IMR-90 (cell line): ENCODE data around the gene KRT86. TPM values are rescaled to one million over a fixed set of nuclear protein-coding genes. Genes with fewer than 3 reads are reported as not detected.

Experiments used
- ATAC-seq: fragments of 200-7000 bp; cut with Tn5 transposase; 2 replicates; pipeline ENCODE4 v1.9.1; 2020; ENCODE audit warnings: low read depth, mild to moderate bottlenecking, moderate library complexity
- BruUV-seq: library from RNA; stranded (reverse); fragments of 400-500 nt; replicated peaks from 2 replicates; lab custom pipeline; 2021; lab: Mats Ljungman, UMichigan
- CTCF ChIA-PET: fragments of 300-600 bp; formaldehyde crosslinking; extraction: SDS; loops from one replicate; lab custom pipeline; 2021; ENCODE audit warnings: antibody characterized with exemption; lab: Yijun Ruan, JAX
- POLR2A ChIA-PET: fragments of 300-600 bp; sonication (Branson Sonifier 250); formaldehyde crosslinking; loops from one replicate; lab custom pipeline; 2022; ENCODE audit warnings: antibody characterized with exemption; ENCODE audit not compliant: unreplicated experiment; lab: Charles Lee
- DNase-seq: peaks from one replicate; pipeline ENCODE4 v3.0.0; 2013
- H2AFZ ChIP-seq: replicated peaks from 2 replicates; pipeline ENCODE3; 2013; ENCODE audit warnings: low read length, mild to moderate bottlenecking; ENCODE audit not compliant: poor library complexity
- H2AK5ac ChIP-seq: 2 replicates; pipeline ENCODE4 v1.6.1; 2013; ENCODE audit warnings: low read depth, low read length, inconsistent platforms
- H2AK9ac ChIP-seq: replicated peaks from 2 replicates; pipeline ENCODE3; 2013; ENCODE audit warnings: mild to moderate bottlenecking, low read depth, low read length, moderate library complexity; ENCODE audit not compliant: poor library complexity
- H2BK120ac ChIP-seq: 2 replicates; pipeline ENCODE4 v1.6.1; 2013; ENCODE audit warnings: low read depth, low read length, inconsistent platforms
- H2BK15ac ChIP-seq: 3 replicates; pipeline ENCODE4 v1.6.1; 2013; ENCODE audit warnings: low read depth, low read length, inconsistent platforms
- H2BK20ac ChIP-seq: 2 replicates; pipeline ENCODE4 v1.6.1; 2013; ENCODE audit warnings: low read depth, mild to moderate bottlenecking, inconsistent platforms, low read length, moderate library complexity
- H2BK5ac ChIP-seq: 2 replicates; pipeline ENCODE4 v1.6.1; 2013; ENCODE audit warnings: mild to moderate bottlenecking, low read depth, low read length, inconsistent platforms; ENCODE audit not compliant: poor library complexity, severe bottlenecking
- H3K14ac ChIP-seq: replicated peaks from 2 replicates; pipeline ENCODE4 v1.6.1; 2013; ENCODE audit warnings: low read depth, low read length, inconsistent platforms
- H3K18ac ChIP-seq: 2 replicates; pipeline ENCODE4 v1.6.1; 2013; ENCODE audit warnings: low read depth, low read length, control low read depth
- H3K23ac ChIP-seq: 2 replicates; pipeline ENCODE4 v1.6.1; 2013; ENCODE audit warnings: low read depth, low read length, inconsistent platforms
- H3K27ac ChIP-seq: 2 replicates; pipeline ENCODE4 v1.5.1; 2013; ENCODE audit warnings: mild to moderate bottlenecking, control low read depth, low read length; ENCODE audit not compliant: insufficient read depth
- H3K27me3 ChIP-seq: 2 replicates; pipeline ENCODE4 v1.6.1; 2013; ENCODE audit warnings: low read length; ENCODE audit not compliant: control insufficient read depth, insufficient read depth
- H3K36me3 ChIP-seq: 2 replicates; pipeline ENCODE4 v1.6.1; 2013; ENCODE audit warnings: low read length, mixed read lengths; ENCODE audit not compliant: control insufficient read depth, insufficient read depth
- H3K4ac ChIP-seq: 2 replicates; pipeline ENCODE4 v1.6.1; 2013; ENCODE audit warnings: low read depth, low read length, inconsistent platforms
- H3K4me1 ChIP-seq: 2 replicates; pipeline ENCODE4 v1.6.1; 2013; ENCODE audit warnings: low read length, mixed read lengths; ENCODE audit not compliant: control insufficient read depth, insufficient read depth
- H3K4me2 ChIP-seq: 2 replicates; pipeline ENCODE4 v1.6.1; 2013; ENCODE audit warnings: low read depth, mild to moderate bottlenecking, control low read depth, low read length, moderate library complexity
- H3K4me3 ChIP-seq: 2 replicates; pipeline ENCODE4 v1.5.1; 2013; ENCODE audit warnings: low read depth, mild to moderate bottlenecking, control low read depth, low read length, moderate library complexity; ENCODE audit not compliant: insufficient read depth
- H3K56ac ChIP-seq: 2 replicates; pipeline ENCODE4 v1.6.1; 2013; ENCODE audit warnings: low read length, inconsistent platforms; ENCODE audit not compliant: insufficient read depth; ENCODE audit errors: extremely low read depth
- H3K79me1 ChIP-seq, 2 experiments: 2 replicates each; pipeline ENCODE4 v1.6.1; 2013; ENCODE audit warnings: low read length in 2 of 2, inconsistent platforms in 1 of 2, low read depth in 1 of 2
- H3K9ac ChIP-seq: 2 replicates; pipeline ENCODE4 v1.6.1; 2013; ENCODE audit warnings: low read depth, low read length, control low read depth
- H3K9me1 ChIP-seq: 2 replicates; pipeline ENCODE4 v1.6.1; 2013; ENCODE audit warnings: low read length, inconsistent platforms; ENCODE audit not compliant: insufficient read depth
- H3K9me3 ChIP-seq: 2 replicates; pipeline ENCODE4 v1.6.1; 2013; ENCODE audit warnings: low read length; ENCODE audit not compliant: control insufficient read depth, insufficient read depth
- H4K20me1 ChIP-seq: 2 replicates; pipeline ENCODE4 v1.6.1; 2013; ENCODE audit warnings: low read length, inconsistent platforms; ENCODE audit not compliant: insufficient read depth
- H4K5ac ChIP-seq: 2 replicates; pipeline ENCODE4 v1.6.1; 2013; ENCODE audit warnings: mild to moderate bottlenecking, low read depth, low read length, control low read depth
- H4K8ac ChIP-seq, 2 experiments: 2 replicates each; pipeline ENCODE4 v1.6.1; 2013; ENCODE audit warnings: low read depth in 2 of 2, low read length in 2 of 2, control low read depth in 1 of 2, inconsistent platforms in 1 of 2
- H4K91ac ChIP-seq: 2 replicates; pipeline ENCODE4 v1.6.1; 2013; ENCODE audit warnings: low read depth, low read length, inconsistent platforms; ENCODE audit not compliant: insufficient read depth
- BHLHE40 ChIP-seq: fragments of 150-350 bp; IDR thresholded peaks from 2 replicates; pipeline ENCODE4 v1.6.1; 2016; ENCODE audit warnings: mild to moderate bottlenecking, low read depth, low read length
- CEBPB ChIP-seq: IDR thresholded peaks from 2 replicates; pipeline ENCODE4 v1.6.1; 2012; ENCODE audit warnings: low read depth, low read length, improper control_type of control experiment
- CHD1 ChIP-seq: IDR thresholded peaks from 2 replicates; pipeline ENCODE4 v1.6.1; 2012; ENCODE audit warnings: low read depth, low read length, improper control_type of control experiment
- FOS ChIP-seq: fragments of 150-350 bp; IDR thresholded peaks from 2 replicates; pipeline ENCODE4 v1.6.1; 2016; ENCODE audit warnings: low read depth, low read length
- MAFK ChIP-seq: IDR thresholded peaks from 2 replicates; pipeline ENCODE4 v1.6.1; 2012; ENCODE audit warnings: low read depth, low read length, improper control_type of control experiment
- MAZ ChIP-seq: IDR thresholded peaks from 2 replicates; pipeline ENCODE4 v1.6.1; 2012; ENCODE audit warnings: low read depth, mild to moderate bottlenecking, low read length, improper control_type of control experiment, moderate library complexity, borderline replicate concordance
- MXI1 ChIP-seq: IDR thresholded peaks from 2 replicates; pipeline ENCODE4 v1.6.1; 2012; ENCODE audit warnings: low read depth, mild to moderate bottlenecking, low read length, moderate library complexity, borderline replicate concordance
- NFE2L2 ChIP-seq: fragments of 150-350 bp; IDR thresholded peaks from 2 replicates; pipeline ENCODE4 v1.6.1; 2016; ENCODE audit warnings: low read depth, mild to moderate bottlenecking, low read length
- POLR2A ChIP-seq: IDR thresholded peaks from 2 replicates; pipeline ENCODE4 v1.6.1; 2012; ENCODE audit warnings: mild to moderate bottlenecking, low read depth, low read length
- RAD21 ChIP-seq: IDR thresholded peaks from 2 replicates; pipeline ENCODE4 v1.6.1; 2012; ENCODE audit warnings: low read length, improper control_type of control experiment
- RCOR1 ChIP-seq: IDR thresholded peaks from 2 replicates; pipeline ENCODE4 v1.6.1; 2012; ENCODE audit warnings: mild to moderate bottlenecking, low read length, improper control_type of control experiment; ENCODE audit not compliant: insufficient replicate concordance
- RFX5 ChIP-seq: IDR thresholded peaks from 2 replicates; pipeline ENCODE4 v1.8.0; 2012; ENCODE audit warnings: low read depth, mild to moderate bottlenecking, low read length, moderate library complexity
- SMC3 ChIP-seq: fragments of 150-350 bp; IDR thresholded peaks from 2 replicates; pipeline ENCODE4 v1.6.1; 2016; ENCODE audit warnings: low read depth, mild to moderate bottlenecking, antibody characterized with exemption, low read length, moderate library complexity
- WGBS, 2 experiments: methylation state at CpG; one replicate each; pipeline versions ENCODE4 v1.1.5 to v1.1.7; 2013; ENCODE audit warnings: missing lambda C conversion rate in 2 of 2; ENCODE audit not compliant: insufficient read length in 1 of 2; ENCODE audit errors: extremely low coverage in 2 of 2; 5-methylcytosine and 5-hydroxymethylcytosine counted together
- dilution Hi-C: fragments of 300-500 bp; cut with HindIII; formaldehyde crosslinking; loops from one replicate; pipeline ENCODE4 v1.14.3; 2018; ENCODE audit warnings: low sequenced_read_pairs; ENCODE audit not compliant: unreplicated experiment
- in situ Hi-C: fragments of 300-500 bp; cut with MboI; formaldehyde crosslinking; loops from 3 replicates; pipeline ENCODE4 v1.14.3; 2019; ENCODE audit warnings: low sequenced_read_pairs, inconsistent platforms, mixed read lengths
- intact Hi-C: fragments of 100-400 bp; cut with micrococcal nuclease; formaldehyde crosslinking; loops from 2 replicates; pipeline ENCODE4 v1.10.0; 2022
- polyA plus RNA-seq, 3 experiments: library from polyadenylated mRNA; depleted of rRNA; stranded (reverse); fragments of >200 nt; gene quantifications; 2 replicates each; pipeline ENCODE4 v1.2.3, GENCODE V29; 2012; ENCODE audit warnings: low replicate concordance in 1 of 3
- total RNA-seq: library from RNA; depleted of rRNA; stranded (reverse); fragments of >200 nt; gene quantifications from 2 replicates; pipeline ENCODE4 v1.2.3, GENCODE V29; 2012
- TF ChIP-seq, protein P1 (sequence below): conservative IDR thresholded peaks from 2 replicates; pipeline ENCODE4 v1.5.1; 2012; ENCODE audit warnings: mild to moderate bottlenecking, low read depth, low read length, improper control_type of control experiment
- TF ChIP-seq, protein P2 (sequence below): fragments of 150-350 bp; IDR thresholded peaks from 2 replicates; pipeline ENCODE4 v1.6.1; 2017; ENCODE audit warnings: mild to moderate bottlenecking, antibody characterized with exemption, low read length, low read depth
- TF ChIP-seq, protein P3 (sequence below): fragments of 150-350 bp; IDR thresholded peaks from 2 replicates; pipeline ENCODE4 v1.6.1; 2016; ENCODE audit warnings: low read depth, mild to moderate bottlenecking, low read length, moderate library complexity, borderline replicate concordance

KRT86 gene
- total and polyA plus RNA-seq, 2 of the 4 experiments (the other 2 are of a cell fraction) = not detected

DNA sequence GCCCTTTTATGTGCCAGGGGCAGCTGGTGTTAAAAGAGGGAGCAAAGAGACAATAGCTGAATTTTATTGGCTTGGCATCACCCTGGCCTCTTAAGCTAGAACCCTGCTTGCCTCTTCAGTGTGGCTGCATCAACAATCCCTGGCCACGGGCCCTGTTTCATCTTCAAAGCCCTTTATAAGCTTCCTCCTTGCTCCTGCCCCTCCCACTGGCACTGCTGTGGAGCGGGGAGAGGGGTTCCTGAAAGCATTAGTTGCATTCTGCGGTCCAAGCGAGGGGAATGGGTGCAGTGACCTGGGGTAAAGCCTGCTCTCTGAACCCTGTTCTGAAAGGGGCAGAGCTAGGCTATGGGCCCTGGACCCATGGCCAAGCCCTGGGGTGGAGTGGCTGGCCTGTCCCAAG lies 47.0 kb downstream of the KRT86 start:
- no peak overlapping the region for H3K18ac ChIP-seq
- no peak overlapping the region for H2BK15ac ChIP-seq
- no peak overlapping the region for H4K91ac ChIP-seq
- no peaks in the 10 kb centered on the region for H3K4me1 ChIP-seq
- no peak overlapping the region for H3K4ac ChIP-seq
- intact Hi-C loops (no loop called here), in situ Hi-C loops (no loop called here), dilution Hi-C loops (no loop called here)
- H3K23ac ChIP-seq = no peak overlapping the region
- H4K20me1 ChIP-seq = no peaks in the 10 kb centered on the region
- H3K56ac ChIP-seq = no peak overlapping the region
- ChIA-PET POLR2A (no interaction called here), CTCF (no interaction called here)
- H3K9me1 ChIP-seq = no peaks in the 10 kb centered on the region
- no peak overlapping the region for H2AK9ac ChIP-seq
- H3K4me2 ChIP-seq = no peak overlapping the region
- no peak overlapping the region for H3K27ac ChIP-seq
- H3K36me3 ChIP-seq = no peaks in the 10 kb centered on the region
- no peaks in the 10 kb centered on the region for H3K79me1 ChIP-seq
- H4K5ac ChIP-seq = no peak overlapping the region
- H3K9me3 ChIP-seq = no peaks in the 10 kb centered on the region
- no peak overlapping the region for H2BK120ac ChIP-seq
- H3K9ac ChIP-seq = no peak overlapping the region
- DNase-seq (no peak), ATAC-seq (no peak)
- no peak overlapping the region for H3K4me3 ChIP-seq
- H2AFZ ChIP-seq = no peak overlapping the region
- 60% methylated on average over 1 of the region's 4 CpGs; no CpG with 5 or more reads in 1 of the 2 experiments for WGBS, 2 experiments
- no peak for TF ChIP-seq CEBPB
- TF ChIP-seq, protein P1, sequence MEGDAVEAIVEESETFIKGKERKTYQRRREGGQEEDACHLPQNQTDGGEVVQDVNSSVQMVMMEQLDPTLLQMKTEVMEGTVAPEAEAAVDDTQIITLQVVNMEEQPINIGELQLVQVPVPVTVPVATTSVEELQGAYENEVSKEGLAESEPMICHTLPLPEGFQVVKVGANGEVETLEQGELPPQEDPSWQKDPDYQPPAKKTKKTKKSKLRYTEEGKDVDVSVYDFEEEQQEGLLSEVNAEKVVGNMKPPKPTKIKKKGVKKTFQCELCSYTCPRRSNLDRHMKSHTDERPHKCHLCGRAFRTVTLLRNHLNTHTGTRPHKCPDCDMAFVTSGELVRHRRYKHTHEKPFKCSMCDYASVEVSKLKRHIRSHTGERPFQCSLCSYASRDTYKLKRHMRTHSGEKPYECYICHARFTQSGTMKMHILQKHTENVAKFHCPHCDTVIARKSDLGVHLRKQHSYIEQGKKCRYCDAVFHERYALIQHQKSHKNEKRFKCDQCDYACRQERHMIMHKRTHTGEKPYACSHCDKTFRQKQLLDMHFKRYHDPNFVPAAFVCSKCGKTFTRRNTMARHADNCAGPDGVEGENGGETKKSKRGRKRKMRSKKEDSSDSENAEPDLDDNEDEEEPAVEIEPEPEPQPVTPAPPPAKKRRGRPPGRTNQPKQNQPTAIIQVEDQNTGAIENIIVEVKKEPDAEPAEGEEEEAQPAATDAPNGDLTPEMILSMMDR = no peak
- TF ChIP-seq CHD1 = no peak
- no peak for TF ChIP-seq FOS
- no peak for TF ChIP-seq RFX5
- TF ChIP-seq POLR2A = no peak
- TF ChIP-seq MAFK = no peak
- no peak for TF ChIP-seq MXI1
- no peak for TF ChIP-seq SMC3
- TF ChIP-seq RCOR1 = no peak
- no peak for TF ChIP-seq BHLHE40
- TF ChIP-seq, protein P2, sequence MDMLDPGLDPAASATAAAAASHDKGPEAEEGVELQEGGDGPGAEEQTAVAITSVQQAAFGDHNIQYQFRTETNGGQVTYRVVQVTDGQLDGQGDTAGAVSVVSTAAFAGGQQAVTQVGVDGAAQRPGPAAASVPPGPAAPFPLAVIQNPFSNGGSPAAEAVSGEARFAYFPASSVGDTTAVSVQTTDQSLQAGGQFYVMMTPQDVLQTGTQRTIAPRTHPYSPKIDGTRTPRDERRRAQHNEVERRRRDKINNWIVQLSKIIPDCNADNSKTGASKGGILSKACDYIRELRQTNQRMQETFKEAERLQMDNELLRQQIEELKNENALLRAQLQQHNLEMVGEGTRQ = no peak
- TF ChIP-seq, protein P3, sequence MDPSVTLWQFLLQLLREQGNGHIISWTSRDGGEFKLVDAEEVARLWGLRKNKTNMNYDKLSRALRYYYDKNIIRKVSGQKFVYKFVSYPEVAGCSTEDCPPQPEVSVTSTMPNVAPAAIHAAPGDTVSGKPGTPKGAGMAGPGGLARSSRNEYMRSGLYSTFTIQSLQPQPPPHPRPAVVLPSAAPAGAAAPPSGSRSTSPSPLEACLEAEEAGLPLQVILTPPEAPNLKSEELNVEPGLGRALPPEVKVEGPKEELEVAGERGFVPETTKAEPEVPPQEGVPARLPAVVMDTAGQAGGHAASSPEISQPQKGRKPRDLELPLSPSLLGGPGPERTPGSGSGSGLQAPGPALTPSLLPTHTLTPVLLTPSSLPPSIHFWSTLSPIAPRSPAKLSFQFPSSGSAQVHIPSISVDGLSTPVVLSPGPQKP = no peak
- no peak for TF ChIP-seq MAZ
- no peak for TF ChIP-seq RAD21
- TF ChIP-seq NFE2L2 = no peak
- H3K14ac ChIP-seq = no peak overlapping the region
- no peak overlapping the region for H4K8ac ChIP-seq
- no peak overlapping the region for H2BK20ac ChIP-seq
- no peak overlapping the region for H2BK5ac ChIP-seq
- H2AK5ac ChIP-seq = no peak overlapping the region
- BruUV-seq = no TSS peak
- peaks cover 76% of the 10 kb centered on the region for H3K27me3 ChIP-seq
